GM21576 (cell line): Measurements from ENCODE around the gene EMX1.

Experiments used
- ATAC-seq: cut with Tn5 transposase; IDR thresholded peaks from one replicate; pipeline ENCODE4 v1.9.1; 2021; ENCODE audit warnings: mild to moderate bottlenecking, moderate library complexity; ENCODE audit not compliant: unreplicated experiment

EMX1 gene

DNA sequence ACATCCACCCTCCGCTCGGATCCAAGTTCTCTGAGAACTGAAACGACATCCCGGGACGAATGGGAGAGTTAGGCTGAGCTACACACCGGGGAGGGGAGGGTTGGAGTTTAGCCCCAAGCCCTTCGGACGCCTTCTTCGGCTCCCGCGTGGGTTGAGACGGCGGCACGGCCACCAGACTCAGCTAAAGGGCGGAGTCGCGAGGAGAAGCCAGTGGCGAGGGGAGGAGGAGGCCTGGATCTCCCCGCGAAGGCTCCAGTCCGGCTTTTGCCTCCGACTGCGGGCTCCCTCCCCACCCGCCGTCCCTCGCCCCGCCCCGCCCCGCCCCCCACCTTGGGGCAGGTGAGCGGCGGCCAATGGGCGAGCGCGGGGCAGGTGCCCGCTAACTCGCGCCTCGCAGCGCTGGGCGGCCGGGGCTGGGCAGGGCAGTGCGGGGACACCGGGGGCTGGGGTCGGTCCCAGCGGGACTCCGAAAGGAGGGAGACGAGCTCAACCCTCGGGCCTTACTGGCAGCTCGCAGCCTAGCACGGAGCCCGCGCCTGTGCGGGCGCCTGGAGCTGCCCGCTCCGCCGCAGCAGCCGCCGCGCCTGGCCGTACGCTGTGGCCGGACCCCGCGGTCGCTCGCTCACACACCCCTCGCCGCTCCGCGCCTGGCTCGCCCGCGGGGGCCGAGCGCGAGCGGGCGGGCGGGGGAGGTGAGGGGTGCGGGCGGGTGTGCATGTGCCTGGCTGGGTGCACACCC, at the start of gene EMX1:
TSS of gene EMX1 (plus strand) at position 382 of the 739 bp plus-strand sequence. CDS start at position 716, 334 bp downstream.
- ATAC-seq: no peak

DNA sequence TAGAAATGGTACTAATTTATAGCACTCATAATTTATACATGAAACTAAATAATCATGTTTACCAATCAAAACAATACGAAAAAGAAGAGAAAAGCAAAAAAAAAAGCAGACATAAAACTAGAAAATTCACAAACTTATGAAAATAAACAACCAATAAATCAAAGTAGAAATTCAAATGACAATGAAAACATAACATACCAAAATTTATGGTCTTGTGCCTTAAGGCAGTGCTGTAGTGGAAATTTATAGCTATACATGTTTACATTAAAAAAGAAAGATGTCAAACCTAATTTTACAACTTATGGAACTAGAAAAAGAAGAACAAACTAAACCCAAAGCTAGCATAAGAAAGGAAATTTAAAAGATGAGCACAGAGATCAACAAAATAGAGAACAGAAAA, 46.3 kb upstream of the EMX1 start:
- ATAC-seq: no peak

DNA sequence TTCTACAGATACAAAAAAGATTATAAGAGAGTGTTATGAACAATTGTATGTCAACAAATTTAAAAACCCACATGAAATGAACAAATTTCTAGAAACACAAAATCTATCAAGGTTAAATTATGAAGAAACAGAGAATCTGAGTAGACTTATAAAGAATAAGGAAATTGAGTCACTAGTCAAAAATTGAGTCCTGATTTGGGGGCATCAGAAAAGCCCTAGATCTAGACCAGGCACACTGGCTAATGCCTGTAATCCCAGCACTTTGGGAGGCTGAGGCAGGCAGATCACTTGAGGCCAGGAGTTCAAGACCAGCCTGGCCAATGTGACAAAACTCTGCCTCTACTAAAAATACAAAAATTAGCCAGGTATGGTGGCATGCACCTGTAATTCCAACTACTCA, 45.4 kb upstream of the EMX1 start:
- no peak for ATAC-seq

DNA sequence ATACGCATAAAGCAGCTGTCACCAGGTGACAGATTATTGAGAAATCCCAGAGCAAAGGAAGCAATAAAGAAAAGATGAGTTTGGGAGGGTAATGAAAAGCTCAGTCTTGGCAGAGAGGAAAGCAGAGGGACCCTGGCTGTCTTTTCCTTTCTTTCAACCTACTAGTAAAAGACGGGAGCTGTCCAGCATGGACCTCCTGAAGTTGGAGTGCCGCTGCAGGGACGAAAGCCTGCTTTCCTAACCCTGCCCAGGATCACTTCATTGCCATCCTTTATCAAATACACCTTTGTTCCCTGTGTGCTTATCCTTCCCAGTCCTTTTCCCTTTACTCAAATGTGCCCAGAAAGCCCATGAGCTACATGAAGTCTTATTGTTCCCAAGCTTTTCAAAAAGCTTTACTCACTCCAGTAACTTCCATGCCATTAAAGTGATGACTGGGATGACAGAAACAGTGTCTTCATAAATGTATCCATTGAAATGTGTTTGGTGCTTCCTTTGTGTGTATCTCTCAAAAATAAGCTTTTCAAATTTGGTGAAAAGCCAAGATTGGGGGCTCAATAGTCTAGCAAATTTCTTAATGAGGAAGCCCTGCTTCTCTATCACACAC, 33.9 kb upstream of the EMX1 start:
- no peak for ATAC-seq

DNA sequence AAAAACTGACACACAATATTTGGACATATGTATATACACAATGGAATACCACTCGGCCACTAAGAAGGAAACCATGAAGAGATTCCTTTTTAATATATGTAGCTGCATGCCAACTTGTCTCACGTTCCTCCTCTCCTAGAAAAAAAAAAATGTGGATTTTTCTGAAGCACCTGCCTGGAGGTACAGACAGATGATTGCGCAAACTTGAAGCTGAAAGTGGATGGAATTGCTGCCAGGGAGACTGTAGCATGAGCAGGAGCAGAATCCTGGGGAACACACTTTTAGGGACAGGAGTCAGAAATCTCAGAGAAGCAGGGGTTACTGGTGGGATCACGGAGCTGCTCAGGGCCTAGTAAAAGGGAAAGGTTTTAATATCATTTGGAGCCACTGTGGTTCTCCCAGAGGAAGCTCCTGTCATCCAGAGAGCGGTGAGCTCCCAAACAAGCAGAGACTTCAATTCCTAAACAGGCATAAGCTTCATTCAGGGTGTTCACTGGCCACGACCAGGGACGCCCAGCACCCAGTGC, 30.8 kb upstream of the EMX1 start:
- ATAC-seq: no peak

DNA sequence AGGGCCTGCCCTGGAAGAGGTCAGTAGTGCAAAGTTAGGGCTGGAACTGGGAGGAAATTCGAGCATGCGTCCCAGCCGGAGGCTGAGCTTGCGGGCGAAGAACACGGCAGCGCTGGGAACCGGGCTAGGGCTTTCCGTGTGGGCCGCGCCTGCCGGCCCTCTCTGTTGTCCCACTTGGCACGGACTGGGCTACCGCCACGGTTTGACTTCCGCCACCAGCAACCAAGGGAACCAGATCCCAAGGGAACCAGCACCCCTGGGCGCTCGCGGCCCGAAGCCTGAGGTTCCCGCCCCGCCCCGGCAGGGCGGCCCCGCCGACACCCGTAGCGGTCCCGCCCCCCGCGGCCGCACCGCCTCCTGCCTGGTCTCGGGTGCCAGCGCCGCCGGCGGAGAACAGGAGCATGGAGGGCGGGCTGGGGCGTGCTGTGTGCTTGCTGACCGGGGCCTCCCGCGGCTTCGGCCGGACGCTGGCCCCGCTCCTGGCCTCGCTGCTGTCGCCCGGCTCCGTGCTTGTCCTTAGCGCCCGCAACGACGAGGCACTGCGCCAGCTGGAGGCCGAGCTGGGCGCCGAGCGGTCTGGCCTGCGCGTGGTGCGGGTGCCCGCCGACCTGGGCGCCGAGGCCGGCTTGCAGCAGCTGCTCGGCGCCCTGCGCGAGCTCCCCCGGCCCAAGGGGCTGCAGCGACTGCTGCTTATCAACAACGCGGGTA, 30.1 kb upstream of the EMX1 start, which contains the start of gene SPR:
TSS of gene SPR (plus strand) at position 377 of the 708 bp plus-strand sequence. CDS start at position 402, 25 bp downstream.
- ATAC-seq: peak; percentile 87

DNA sequence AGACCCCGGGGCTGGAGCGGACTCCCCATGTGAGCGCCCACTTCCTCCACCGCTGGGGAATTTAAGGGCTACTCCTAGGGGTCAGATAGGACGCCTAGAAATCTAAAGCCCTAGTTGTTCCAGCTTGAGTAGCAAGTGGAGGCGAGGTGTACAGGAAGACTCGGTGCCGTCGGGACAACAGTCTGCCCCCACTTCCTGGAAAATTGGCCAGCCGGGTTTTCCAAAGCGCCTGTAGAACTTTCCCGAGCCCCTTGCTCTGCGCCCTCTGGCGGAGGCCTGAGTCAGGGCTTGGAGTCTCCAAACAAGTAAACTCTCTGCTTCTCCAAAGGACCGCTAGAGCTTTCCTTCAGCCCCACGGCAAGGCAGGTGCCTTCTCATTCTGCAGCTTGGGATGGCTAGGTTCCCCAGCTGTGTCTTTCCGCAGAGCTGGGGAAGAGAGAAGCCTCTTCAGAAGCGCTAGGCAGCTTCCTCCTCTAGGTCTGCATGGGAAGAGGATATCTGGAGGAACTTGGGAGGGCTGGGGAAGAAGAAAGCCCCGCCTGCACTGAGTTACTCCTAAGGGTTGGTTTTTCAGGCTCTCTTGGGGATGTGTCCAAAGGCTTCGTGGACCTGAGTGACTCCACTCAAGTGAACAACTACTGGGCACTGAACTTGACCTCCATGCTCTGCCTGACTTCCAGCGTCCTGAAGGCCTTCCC, 29.4 kb upstream of the EMX1 start:
- peak; percentile 35 for ATAC-seq

DNA sequence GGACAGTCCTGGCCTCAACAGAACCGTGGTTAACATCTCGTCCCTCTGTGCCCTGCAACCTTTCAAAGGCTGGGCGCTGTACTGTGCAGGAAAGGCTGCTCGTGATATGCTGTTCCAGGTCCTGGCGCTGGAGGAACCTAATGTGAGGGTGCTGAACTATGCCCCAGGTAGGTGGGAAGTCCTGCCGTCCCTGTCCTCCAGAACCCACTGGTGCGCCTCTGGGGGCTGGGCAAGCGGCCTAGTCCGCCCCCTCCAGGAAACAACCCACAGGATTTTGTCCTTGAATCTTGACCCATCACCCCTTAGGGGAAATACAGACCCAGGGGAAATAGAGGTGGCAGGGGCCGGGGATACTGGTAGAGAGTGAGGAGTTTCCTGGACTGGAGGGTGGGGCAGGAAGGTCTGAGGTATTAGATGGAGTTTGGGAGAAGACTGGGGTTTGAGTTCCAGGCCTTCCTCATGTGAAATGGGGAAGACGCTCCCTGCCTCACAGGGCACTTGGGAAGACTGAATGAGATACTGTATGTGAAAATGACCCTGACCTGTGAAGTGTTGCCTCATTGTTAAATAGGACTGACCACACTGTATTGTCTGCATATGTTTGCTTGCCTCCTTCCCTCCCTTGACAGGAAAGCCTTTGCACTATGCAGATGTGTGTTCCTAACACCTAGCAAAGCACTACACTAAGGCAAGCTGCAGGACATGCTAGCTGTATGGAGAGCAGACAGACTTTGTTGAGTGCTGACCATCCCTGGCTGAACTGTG, 28.7 kb upstream of the EMX1 start:
- ATAC-seq: no peak

DNA sequence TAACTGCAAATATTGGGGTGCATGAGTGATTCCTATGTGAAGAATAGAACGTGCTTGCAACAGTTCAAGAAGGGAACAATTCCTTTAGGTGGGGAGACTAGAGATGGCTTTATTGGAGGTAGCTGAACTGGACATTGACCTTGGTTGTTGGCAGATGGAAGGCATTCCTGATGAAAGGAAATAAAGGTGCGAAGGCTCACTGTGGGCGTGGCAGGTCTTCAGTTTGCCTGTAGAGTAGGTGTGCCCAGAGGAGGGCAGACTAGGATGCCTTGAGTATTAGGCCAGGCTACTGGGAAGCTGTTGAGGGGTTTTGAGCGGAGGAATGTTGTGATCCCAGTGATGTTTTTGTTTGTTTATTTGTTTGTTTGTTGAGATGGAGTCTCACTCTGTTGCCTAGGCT, 27.3 kb upstream of the EMX1 start:
- no peak for ATAC-seq

DNA sequence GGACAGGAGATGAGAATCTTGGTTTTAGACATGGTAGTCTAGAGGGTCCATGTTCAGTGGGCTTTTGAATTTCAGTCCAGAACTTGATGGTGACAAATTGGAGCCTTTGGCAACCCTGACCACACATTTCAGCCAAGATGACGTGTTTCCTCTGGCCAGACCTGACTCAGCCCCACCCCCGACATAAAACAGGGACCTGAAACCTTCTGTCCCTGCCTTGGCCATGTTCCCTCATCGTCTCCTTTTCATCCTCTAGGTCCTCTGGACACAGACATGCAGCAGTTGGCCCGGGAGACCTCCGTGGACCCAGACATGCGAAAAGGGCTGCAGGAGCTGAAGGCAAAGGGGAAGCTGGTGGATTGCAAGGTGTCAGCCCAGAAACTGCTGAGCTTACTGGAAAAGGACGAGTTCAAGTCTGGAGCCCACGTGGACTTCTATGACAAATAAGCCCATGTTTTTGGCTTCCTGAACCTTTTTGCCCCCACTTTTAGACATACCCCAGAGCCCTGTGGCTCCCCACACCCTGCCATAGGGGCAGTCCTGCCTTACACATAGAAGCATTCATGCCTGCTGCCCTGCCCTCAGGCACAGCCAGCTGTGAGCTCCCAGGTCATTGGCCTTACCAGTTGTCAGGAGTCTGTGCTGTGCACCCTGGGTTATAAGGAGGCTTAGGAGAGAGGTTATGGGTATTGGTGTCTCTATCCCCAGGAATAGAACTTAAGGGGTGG, 26.1 kb upstream of the EMX1 start:
- ATAC-seq: no peak

DNA sequence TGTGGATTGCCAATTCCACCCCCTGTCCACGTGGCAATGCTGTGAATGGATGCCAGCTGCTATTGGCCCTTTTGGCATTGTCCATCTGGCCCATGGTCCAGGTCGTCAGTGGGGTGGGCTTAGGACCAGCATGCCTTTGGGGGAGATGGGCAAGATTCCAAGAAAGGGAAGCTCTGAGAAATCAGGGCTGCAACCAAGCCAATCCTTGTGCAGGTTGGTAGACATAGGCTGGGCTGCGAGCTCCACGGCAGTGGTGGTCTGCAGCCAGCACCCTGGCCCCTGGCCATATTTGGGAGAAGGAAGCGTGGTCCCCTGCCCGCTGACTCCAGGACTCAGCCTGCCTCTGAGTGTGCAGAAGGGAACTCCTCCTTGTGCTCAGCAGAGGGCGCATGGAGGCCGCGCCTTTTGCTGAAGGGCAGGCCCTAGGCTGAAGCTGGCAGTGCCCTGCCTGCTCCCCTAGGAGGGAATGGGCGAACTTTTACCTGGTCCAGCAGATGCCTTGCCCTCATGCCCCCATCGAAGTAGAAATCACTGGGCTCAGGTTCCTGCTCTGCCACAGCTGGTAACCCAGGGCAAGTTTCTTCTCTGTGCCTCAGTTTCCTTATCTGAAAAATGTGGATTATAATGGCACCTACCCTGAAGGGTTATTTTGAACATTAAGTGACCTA, 24.7 kb upstream of the EMX1 start:
- ATAC-seq: peak; percentile 58

DNA sequence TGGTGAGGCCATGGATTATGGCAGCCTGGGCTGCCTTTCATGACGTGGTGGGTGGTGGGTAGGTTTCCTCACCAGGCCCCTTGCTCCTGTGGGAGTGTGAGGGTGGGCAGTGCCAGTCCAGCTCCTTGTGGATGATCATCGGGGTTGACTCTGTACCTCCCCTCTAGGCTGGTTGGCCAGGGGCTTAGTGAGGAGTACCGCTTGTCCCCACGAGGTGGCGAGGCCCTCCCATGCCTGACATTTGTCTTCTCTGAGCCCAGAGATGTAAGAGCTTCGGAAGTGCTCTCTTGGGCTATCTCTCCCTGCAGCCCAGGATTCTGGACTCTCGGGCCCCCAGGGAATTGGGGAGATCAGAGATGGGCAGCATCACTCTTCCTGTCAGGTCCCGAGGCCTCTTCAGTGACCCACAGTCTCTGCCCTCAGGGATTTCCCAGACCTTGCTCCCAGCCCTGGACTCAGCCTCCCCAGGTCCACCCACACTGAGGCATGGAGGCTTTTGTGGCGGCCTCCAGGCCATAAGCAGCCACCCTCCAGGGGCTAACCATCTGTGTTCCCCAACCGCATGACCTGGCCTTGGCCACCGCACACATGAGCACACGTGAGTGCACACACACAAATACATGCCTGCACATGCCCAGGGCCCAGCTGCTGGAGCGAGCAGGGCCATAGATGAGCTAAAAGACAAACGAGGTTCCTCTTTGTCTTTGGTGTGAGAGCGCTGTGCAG, 23.6 kb upstream of the EMX1 start:
- ATAC-seq: peak; percentile 65

DNA sequence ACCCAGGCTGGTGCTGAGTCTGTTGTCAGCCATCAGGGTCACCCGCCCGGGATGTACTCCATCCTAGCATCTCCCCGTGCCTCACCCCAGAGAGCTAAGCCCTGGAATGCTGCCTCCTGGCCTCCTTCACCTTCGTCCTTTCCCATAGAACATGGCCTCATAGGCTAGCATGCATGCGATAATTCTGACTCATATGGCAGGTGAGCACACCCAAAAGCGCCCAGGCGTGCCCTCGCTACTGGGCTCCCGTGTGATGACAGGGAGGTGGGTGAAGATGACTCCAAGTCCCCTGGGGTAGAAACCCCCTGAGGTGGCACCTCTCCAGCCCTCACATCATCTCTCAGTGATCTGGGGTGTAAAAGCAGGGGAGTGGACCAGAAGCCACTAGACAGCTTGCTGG, 22.8 kb upstream of the EMX1 start:
- ATAC-seq: no peak

DNA sequence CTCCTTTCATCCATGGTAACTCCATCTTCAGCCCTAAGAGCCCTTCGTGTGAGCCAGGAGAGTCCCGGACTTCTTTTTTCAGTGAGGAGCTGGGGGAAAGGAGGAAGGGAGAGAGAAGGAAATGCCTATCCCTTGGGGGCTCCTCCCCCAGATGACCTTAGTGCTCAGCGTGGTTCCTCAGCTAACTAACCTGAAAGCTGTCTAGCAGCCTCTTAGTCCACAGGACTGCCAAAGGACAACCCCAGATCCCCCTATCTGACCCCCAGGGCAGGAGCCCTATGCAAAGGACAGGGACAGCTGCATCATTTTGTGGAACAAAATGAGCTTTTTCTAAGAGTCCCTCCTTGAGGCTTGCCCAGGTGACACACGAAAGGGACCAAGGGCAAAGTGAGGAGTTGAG, 22.2 kb upstream of the EMX1 start:
- ATAC-seq: no peak

DNA sequence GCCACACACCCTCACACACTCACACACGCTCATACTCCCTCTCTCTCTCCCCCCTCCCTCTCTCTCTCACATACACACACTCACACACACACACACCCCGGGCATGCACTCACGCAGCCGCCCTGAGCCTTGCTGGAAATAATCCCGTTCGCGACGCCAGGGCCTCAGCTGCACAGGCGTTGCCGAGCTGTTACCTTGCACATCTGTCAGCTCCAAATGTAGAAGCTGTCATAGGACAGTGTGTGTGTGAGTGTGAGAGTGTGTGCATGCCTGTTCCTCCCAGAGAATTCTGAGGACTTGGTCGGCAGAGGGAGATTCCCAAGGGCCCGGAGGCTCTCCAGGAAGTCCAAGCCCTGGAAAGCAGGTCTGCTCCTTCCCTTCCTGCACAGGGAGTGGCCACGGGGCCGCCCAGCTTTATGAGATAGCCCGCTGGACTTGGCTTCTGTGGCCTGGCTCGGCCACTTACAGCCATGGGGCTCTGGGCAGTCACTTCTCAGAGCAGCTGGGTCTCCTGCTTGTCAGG, 21.5 kb upstream of the EMX1 start:
- ATAC-seq: no peak

DNA sequence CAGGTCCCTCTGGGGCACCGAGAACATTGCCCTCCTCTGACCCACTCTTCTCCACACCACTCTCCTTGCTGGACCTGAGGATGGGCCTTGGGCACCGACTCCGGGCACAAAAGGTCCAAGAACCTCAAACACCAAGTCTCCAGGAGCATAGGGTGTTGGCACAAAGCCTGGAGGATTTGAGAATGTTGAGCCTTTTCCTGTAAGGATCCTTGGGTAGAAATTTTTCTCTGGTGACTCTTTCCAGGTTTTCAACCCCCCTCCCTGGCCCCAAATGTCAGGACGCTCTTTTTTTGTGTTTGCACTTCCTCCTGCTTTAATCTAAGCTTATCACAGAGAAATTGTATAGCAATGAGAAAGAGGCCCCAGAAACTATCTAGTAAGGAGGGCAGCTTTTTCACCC, 20.9 kb upstream of the EMX1 start:
- ATAC-seq: no peak

DNA sequence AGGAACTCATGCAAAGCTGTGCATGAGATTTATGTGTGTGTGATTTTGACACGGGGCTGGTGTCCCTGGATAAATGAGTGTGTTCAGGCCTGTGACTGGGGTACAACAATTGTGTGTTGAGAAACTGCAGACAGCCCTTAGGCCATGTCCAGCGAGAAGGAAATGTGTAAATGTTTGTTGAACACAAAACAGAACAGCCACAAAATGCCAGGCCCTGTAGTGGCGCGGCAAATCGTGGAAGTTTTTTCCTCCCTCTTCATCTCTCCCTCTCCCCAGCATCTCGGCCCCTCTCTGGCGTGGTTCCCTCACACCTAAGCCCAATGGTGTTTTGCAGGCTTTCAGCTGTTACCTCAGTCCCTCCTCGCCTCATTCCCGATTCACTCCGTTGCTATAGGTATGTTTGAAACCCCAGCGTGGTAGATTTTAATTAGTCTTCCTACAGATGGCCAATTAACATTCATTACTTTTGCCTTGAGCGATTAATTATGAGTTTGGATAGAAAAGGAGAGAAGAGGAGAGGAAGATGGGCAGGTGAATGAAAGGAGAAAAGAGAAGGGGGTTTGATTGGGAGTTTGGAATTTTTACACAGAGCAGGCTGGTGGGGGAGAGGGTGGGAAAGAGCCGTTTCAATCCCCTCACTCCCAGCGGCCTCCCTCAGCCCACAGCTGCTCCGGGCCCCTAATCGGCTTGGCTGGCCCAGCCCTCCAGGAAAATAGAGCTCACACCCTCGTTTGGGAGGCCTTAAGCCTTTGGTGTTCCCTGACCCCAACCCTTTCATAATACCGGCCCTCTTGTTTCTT, 19.3 kb upstream of the EMX1 start:
- no peak for ATAC-seq

DNA sequence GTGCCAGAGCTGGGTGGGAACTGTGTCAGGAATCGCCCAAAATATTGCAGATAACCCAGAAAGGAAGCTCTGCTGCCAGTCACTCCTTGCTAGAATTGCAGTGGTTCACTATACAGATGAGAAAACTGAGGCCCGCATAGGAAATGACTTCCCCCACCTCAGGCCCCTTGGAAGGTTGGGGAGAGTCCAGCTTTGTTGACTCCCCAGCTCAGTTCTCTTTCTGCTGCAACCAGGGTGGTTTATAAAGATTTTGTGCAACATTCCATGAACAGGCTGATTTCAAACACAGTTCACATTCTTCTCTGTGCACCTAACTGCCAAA, 18.8 kb upstream of the EMX1 start:
- ATAC-seq: no peak
